Diencephalon (tissue), 1 donor: Measurements from ENCODE around the gene CLEC17A. TPM values are rescaled to one million over a fixed set of nuclear protein-coding genes. Genes with fewer than 3 reads are reported as not detected.

Experiments used
- small RNA-seq: library from RNA; depleted of rRNA; stranded (forward); fragments of <200 nt; gene quantifications from one replicate; pipeline ENCODE3, GENCODE V24; 2014
- total RNA-seq: library from RNA; depleted of rRNA; stranded (reverse); fragments of >200 nt; gene quantifications from one replicate; pipeline ENCODE4 v1.2.3, GENCODE V29; 2014

The CLEC17A gene
- total RNA-seq: 0.46 TPM

GRCh38 chr19:14582894-14583340 lies at the start of gene CLEC17A:
Gene CLEC17A, plus strand, starts transcription at chr19:14583084. Its CDS starts 77 bp downstream, at chr19:14583161.

GRCh38 chr19:14571695-14572490 lies 11.0 kb upstream of the CLEC17A start, which contains the start of gene NDUFB7:
Gene NDUFB7, minus strand, starts transcription at chr19:14572066. Its CDS starts 66 bp downstream, at chr19:14572000.

Small RNA genes within 50 kb of the gene (small RNA-seq; reads per million reads assigned to genes)
- gene AC022149.2 (not detected), gene RN7SL842P (not detected)

Other genes with a start within 250 kb of the CLEC17A start
- gene ADGRE5, start 201.6 kb upstream of the CLEC17A start, total RNA-seq: 2.3 TPM
- gene DDX39A, start 163.7 kb upstream of the CLEC17A start, total RNA-seq: 32.1 TPM
- gene PKN1, start 149.8 kb upstream of the CLEC17A start, total RNA-seq: 69.9 TPM
- gene PTGER1, start 107.7 kb upstream of the CLEC17A start, total RNA-seq: 0.69 TPM
- 45.0 TPM for gene GIPC1, start 87.0 kb upstream of the CLEC17A start, total RNA-seq
- gene DNAJB1, start 64.7 kb upstream of the CLEC17A start, total RNA-seq: 49.4 TPM
- 22.8 TPM for gene TECR, start 53.5 kb upstream of the CLEC17A start, total RNA-seq
- gene NDUFB7, start 11.0 kb upstream of the CLEC17A start, total RNA-seq: 169 TPM
- gene ADGRE3, start 91.8 kb downstream of the CLEC17A start, total RNA-seq: not detected
- gene ZNF333, start 107.0 kb downstream of the CLEC17A start, total RNA-seq: 30.0 TPM
- under 0.01 TPM for gene ADGRE2, start 195.5 kb downstream of the CLEC17A start, total RNA-seq